ACHN (cell line): ENCODE measurements around the gene SLC35E4.
"Not testable (repeated sequence)": the region's sequence is repeated elsewhere in the genome, so short reads cannot be mapped to it uniquely, and the experiment has no call there.

Experiments
- DNase-seq: peaks from one replicate; pipeline ENCODE4 v3.0.0-alpha.2; 2015
- in situ Hi-C: cut with HindIII; loops from 2 replicates; pipeline ENCODE4 v1.10.0; 2017; ENCODE audit warnings: low sequenced_read_pairs, low pct_ligation_motif_present, low pct_unique_long_range_greater_than_20kb

The SLC35E4 gene

GRCh38 chr22:30635273-30636225 is at the start of gene SLC35E4:
Gene SLC35E4 (plus strand): TSS chr22:30635781. CDS start chr22:30636451, 670 bp downstream.
- in situ Hi-C loops: no loop called here
- peak; percentile 80 for DNase-seq

GRCh38 chr22:30586414-30586813 is 49.2 kb upstream of the SLC35E4 start:
- in situ Hi-C loops: no loop called here
- DNase-seq: no peak

- peak; percentile 11 for DNase-seq
Observed at GRCh38 chr22:30591191-30591587, 44.4 kb upstream of the SLC35E4 start.

GRCh38 chr22:30591588-30592359 is 43.8 kb upstream of the SLC35E4 start, which contains the start of gene PES1:
Gene PES1 (minus strand): TSS chr22:30591910. CDS start chr22:30591833, 77 bp downstream.
- in situ Hi-C loops: no loop called here
- peak; percentile 96 for DNase-seq

More at GRCh38 chr22:30591191-30591587, 44.4 kb upstream of the SLC35E4 start:
- in situ Hi-C loops: no loop called here

- DNase-seq, in situ Hi-C loops: not testable (repeated sequence)
Observed at GRCh38 chr22:30592360-30592713, 43.2 kb upstream of the SLC35E4 start.

- in situ Hi-C loops: no loop called here
- DNase-seq: no peak
Observed at GRCh38 chr22:30596199-30596598, 39.4 kb upstream of the SLC35E4 start.

- in situ Hi-C loops: no loop called here
- no peak for DNase-seq
Observed at GRCh38 chr22:30596886-30597285, 38.7 kb upstream of the SLC35E4 start.

- DNase-seq: no peak
- in situ Hi-C loops: no loop called here
Observed at GRCh38 chr22:30598986-30599385, 36.6 kb upstream of the SLC35E4 start.

GRCh38 chr22:30600921-30601320 is 34.7 kb upstream of the SLC35E4 start:
- DNase-seq: no peak
- in situ Hi-C loops: no loop called here

GRCh38 chr22:30601464-30601863 is 34.1 kb upstream of the SLC35E4 start:
- no peak for DNase-seq
- in situ Hi-C loops: no loop called here

GRCh38 chr22:30602049-30602448 is 33.5 kb upstream of the SLC35E4 start:
- DNase-seq: peak; percentile 55
- in situ Hi-C loops: no loop called here

GRCh38 chr22:30603801-30604200 is 31.8 kb upstream of the SLC35E4 start:
- DNase-seq: no peak
- in situ Hi-C loops: no loop called here

GRCh38 chr22:30604723-30605122 is 30.9 kb upstream of the SLC35E4 start:
- no peak for DNase-seq
- in situ Hi-C loops: no loop called here

GRCh38 chr22:30605449-30606110 is 30.0 kb upstream of the SLC35E4 start:
- DNase-seq: peak; percentile 65
- in situ Hi-C loops: no loop called here

GRCh38 chr22:30606455-30607299 is 28.9 kb upstream of the SLC35E4 start, which contains the start of gene TCN2:
Gene TCN2 (plus strand): TSS chr22:30607174. CDS start chr22:30607332, 158 bp downstream.
- peak; percentile 87 for DNase-seq
- in situ Hi-C loops: no loop called here

GRCh38 chr22:30607300-30607930 is 28.2 kb upstream of the SLC35E4 start:
- no peak for DNase-seq
- in situ Hi-C loops: no loop called here

GRCh38 chr22:30607939-30608338 is 27.6 kb upstream of the SLC35E4 start:
- in situ Hi-C loops: no loop called here
- DNase-seq: no peak
